AG04449 (cell line): Measurements from ENCODE around the gene PAX7.
A peak's percentile ranks its signal among the peaks of the same experiment; 100 is the strongest.

Source experiments
- CTCF ChIA-PET: fragments of 350-600 bp; formaldehyde crosslinking; extraction: SDS; loops from one replicate; lab custom pipeline; 2021; ENCODE audit warnings: antibody characterized with exemption; lab: Yijun Ruan, JAX
- POLR2A ChIA-PET: fragments of 400-600, 350-600 bp; formaldehyde crosslinking; extraction: SDS; loops from one replicate; lab custom pipeline; 2020; ENCODE audit warnings: antibody characterized with exemption, inconsistent platforms; lab: Yijun Ruan, JAX
- DNase-seq: peaks from one replicate; pipeline ENCODE4 v3.0.0-alpha.2; 2010; ENCODE audit warnings: low read depth, low spot score
- H3K4me3 ChIP-seq: 2 replicates; pipeline ENCODE4 v1.5.1; 2011; ENCODE audit warnings: low read depth, mild to moderate bottlenecking, control low read depth, low read length
- TF ChIP-seq, protein P1 (sequence below): IDR thresholded peaks from one replicate; pipeline ENCODE4 v1.5.1; 2011; ENCODE audit warnings: mild to moderate bottlenecking, moderate library complexity, low read length, control low read depth, inconsistent platforms; ENCODE audit not compliant: insufficient read depth; ENCODE audit errors: missing control alignments

Gene PAX7

DNA sequence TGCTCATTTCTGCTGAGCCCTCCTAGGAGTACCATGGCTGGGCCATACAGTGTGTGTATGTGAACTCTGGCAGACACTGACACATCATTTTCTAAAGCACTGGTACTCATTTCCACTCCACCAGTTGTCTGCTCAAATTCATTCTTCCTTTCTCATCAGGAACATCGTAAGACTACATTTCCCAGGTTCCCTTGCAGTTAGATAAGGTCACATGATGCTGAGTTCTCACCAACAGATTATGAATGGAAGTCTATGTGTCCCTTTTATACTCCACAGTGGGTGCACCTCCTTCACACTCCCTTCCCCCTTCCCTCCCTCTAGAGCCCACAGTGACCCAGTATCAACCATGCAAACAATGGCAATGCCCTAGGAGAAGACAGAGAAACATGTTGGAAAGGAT, 38.3 kb upstream of the PAX7 start:
- H3K4me3 ChIP-seq, result no peak overlapping the region
- CTCF ChIA-PET, result no interaction called here
- POLR2A ChIA-PET, result no interaction called here
- no peak for DNase-seq
- TF ChIP-seq, protein P1, sequence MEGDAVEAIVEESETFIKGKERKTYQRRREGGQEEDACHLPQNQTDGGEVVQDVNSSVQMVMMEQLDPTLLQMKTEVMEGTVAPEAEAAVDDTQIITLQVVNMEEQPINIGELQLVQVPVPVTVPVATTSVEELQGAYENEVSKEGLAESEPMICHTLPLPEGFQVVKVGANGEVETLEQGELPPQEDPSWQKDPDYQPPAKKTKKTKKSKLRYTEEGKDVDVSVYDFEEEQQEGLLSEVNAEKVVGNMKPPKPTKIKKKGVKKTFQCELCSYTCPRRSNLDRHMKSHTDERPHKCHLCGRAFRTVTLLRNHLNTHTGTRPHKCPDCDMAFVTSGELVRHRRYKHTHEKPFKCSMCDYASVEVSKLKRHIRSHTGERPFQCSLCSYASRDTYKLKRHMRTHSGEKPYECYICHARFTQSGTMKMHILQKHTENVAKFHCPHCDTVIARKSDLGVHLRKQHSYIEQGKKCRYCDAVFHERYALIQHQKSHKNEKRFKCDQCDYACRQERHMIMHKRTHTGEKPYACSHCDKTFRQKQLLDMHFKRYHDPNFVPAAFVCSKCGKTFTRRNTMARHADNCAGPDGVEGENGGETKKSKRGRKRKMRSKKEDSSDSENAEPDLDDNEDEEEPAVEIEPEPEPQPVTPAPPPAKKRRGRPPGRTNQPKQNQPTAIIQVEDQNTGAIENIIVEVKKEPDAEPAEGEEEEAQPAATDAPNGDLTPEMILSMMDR, result no peak

DNA sequence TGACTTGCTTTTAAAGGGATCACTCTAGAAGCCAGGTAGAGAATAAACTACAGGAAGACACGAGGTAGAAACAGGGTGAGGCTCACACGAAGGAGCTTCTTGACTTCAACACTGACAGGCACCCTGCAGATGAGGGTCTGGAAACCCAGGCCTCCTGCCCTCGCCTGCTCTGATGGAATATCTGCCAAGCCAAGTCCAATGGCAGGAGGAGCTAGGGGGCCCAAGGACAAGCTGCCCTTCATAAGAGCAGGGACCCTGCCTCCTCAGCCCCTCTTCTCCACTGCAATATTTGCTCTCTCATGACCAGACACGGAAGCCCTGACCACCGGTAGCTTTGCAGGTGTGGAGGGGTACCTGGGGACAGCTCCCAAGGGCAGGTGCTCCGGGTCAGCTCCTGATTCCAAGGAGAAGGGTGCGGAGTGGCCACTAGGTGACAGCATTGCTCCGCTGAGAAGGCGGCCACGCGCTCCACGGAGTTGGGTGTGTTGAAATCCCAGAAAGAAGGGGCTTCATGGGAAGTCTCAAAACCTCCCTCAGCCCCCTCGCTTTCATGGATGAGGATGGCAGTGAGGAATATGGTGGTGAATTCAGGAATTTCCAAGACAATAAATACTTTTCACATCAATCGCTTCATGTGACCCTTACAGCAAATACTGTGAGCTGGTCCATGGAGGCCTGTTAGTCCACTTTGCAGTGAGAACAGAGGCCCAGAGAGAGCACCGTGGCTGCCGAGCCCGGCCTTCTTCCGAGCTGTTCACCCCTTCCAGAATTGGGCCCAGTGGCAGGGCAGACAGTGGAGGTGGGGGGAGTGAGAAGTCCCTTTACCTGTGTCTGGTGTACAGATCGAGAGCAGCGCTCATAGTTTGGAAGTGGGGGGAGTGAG, 33.2 kb upstream of the PAX7 start:
- TF ChIP-seq, protein P1, result peak; percentile 92
- DNase-seq, result no peak
- CTCF ChIA-PET, result interaction anchor here (0.6 to 5.2 kb wide), 39 partner anchors 10 to 517 kb away, joined by 3 to 108 read pairs (median 5); no protein-coding TSS in a partner anchor
- no peak overlapping the region for H3K4me3 ChIP-seq
- POLR2A ChIA-PET, result no interaction called here

DNA sequence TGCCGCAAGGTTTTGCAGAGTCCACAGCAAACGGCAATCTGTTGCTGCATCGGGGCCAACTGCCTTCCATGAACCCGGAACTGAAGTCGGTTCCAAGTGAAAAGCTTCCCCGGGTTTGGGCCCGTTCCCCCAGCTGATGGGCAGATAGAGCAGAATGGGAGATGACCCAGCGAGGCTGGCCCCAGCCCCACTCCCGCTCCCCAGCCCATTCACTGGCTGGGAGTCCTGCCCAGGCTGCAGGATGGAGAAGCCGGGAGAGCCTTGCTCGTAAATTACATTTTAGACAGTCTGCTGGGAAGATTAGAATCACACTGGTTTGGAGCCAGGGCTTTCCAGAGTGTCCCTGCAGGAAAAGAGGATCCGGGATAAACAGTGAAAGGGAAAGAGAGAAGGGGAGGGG, 31.6 kb upstream of the PAX7 start:
- TF ChIP-seq, protein P1, result no peak
- ChIA-PET CTCF (interaction anchor here (1.0 to 5.2 kb wide), 7 partner anchors 11 to 514 kb away, joined by 3 to 108 read pairs (median 35); no protein-coding TSS in a partner anchor), POLR2A (no interaction called here)
- H3K4me3 ChIP-seq, result no peak overlapping the region
- no peak for DNase-seq

DNA sequence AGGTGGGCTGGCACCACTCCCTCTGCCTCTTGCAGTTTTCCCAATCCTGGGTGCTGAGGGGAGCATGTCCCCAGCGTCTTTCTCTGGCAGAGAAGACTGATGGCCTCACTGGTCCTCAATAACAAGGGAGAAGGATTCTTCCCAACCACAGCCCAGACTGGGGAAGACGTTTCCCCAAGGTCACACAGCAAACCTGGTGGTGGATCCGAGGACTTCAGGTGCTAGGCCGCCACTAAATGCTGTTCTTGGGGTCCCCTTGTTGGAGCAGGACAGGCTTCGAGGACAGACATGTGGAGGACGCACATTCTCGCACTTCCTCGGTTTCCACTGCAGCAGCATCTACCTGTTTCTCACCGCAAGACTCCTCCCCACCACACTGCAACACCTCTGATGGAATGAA, 30.9 kb upstream of the PAX7 start:
- no peak for DNase-seq
- CTCF ChIA-PET, result interaction anchor here (1.2 to 5.2 kb wide), 7 partner anchors 12 to 480 kb away, joined by 3 to 93 read pairs (median 6); no protein-coding TSS in a partner anchor
- H3K4me3 ChIP-seq, result no peak overlapping the region
- POLR2A ChIA-PET, result no interaction called here
- TF ChIP-seq, protein P1, result no peak

DNA sequence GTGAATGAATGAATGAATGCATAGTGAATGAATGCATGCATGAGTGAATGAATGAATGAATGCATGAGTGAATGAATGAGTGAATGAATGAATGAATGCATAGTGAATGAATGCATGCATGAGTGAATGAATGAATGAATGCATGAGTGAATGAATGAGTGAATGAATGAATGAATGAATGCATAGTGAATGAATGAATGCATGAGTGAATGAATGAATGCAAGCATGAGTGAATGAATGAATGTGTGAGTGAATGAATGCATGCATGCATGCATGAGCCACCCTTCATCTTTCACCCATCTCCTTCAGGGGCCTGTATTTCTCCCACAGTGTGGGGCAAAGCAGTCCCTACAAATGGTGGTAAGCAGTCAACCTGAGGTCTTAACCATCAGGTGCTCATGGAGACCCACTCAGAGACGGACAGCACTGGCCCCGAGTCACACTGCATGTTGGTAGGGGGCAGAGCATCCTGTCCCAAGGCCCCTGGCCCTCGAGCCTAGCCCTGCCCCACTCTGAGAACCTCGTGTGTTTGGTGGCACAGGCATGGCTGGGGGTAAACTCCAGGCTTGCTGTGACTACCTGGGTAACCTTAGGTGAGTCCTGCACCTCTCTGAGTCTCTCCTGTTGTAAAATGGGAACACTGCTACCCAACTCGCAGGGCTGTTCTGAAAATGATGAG, 28.0 kb upstream of the PAX7 start:
- CTCF ChIA-PET, result interaction anchor here (0.8 to 1.3 kb wide), 2 partner anchors 271 to 273 kb away, joined by 3 to 5 read pairs; no protein-coding TSS in a partner anchor
- POLR2A ChIA-PET, result no interaction called here

More for the DNA sequence above, 28.0 kb upstream of the PAX7 start:
- no peak overlapping the region for H3K4me3 ChIP-seq
- TF ChIP-seq, protein P1, result no peak
- DNase-seq, result no peak
